Lung (tissue), 12 donors: ENCODE measurements around the gene GTF2I. TPM values are rescaled to one million over a fixed set of nuclear protein-coding genes. Genes with fewer than 3 reads are reported as not detected.

ENCODE experiments used
- ATAC-seq: fragments of 200-7000 bp; cut with Tn5 transposase; one replicate; pipeline ENCODE4 v1.9.1; 2020; ENCODE audit warnings: moderate number of reproducible peaks; ENCODE audit not compliant: insufficient read depth, low FRiP score
- DNase-seq, 3 donors: peaks; one replicate each; pipeline ENCODE4 v3.0.0-alpha.2; 2013 to 2017
- H3K27ac ChIP-seq, 2 donors: one replicate each; pipeline ENCODE4 v1.5.1; 2013; ENCODE audit warnings: mild to moderate bottlenecking in 2 of 2, moderate library complexity in 2 of 2, control low read depth in 1 of 2, inconsistent platforms in 1 of 2, low read depth in 1 of 2, low read length in 1 of 2
- H3K27me3 ChIP-seq, 3 donors: one replicate each; pipeline ENCODE4 v1.5.1; 2013; ENCODE audit warnings: low read length in 2 of 3; ENCODE audit not compliant: control insufficient read depth in 3 of 3, insufficient read depth in 3 of 3
- H3K36me3 ChIP-seq, 4 donors: one replicate each; pipeline ENCODE4 v1.5.1; 2013; ENCODE audit warnings: low read length in 4 of 4, mild to moderate bottlenecking in 1 of 4, moderate library complexity in 1 of 4; ENCODE audit not compliant: control insufficient read depth in 4 of 4, insufficient read depth in 4 of 4
- H3K4me1 ChIP-seq, 5 donors: one replicate each; pipeline ENCODE4 v1.5.1; 2013; ENCODE audit warnings: low read length in 5 of 5, mild to moderate bottlenecking in 2 of 5, moderate library complexity in 1 of 5; ENCODE audit not compliant: control insufficient read depth in 5 of 5, insufficient read depth in 5 of 5
- H3K4me3 ChIP-seq: one replicate; pipeline ENCODE4 v1.5.1; 2013; ENCODE audit warnings: mild to moderate bottlenecking, control low read depth, moderate library complexity
- H3K9ac ChIP-seq, 2 donors: one replicate each; pipeline ENCODE4 v1.5.1; 2013; ENCODE audit warnings: low read length in 2 of 2, control low read depth in 1 of 2; ENCODE audit not compliant: insufficient read depth in 1 of 2
- H3K9me3 ChIP-seq, 4 donors: one replicate each; pipeline ENCODE4 v1.5.1; 2013; ENCODE audit warnings: low read length in 3 of 4, mild to moderate bottlenecking in 1 of 4, moderate library complexity in 1 of 4; ENCODE audit not compliant: control insufficient read depth in 4 of 4, insufficient read depth in 3 of 4
- WGBS, 2 donors: extraction: QIAGEN DNeasy Blood & Tissue Kit; methylation state at CpG; one replicate each; pipeline ENCODE4 v1.1.7; 2013; 5-methylcytosine and 5-hydroxymethylcytosine counted together
- polyA plus RNA-seq, 2 donors: library from polyadenylated mRNA; stranded (reverse); fragments of 200-250 nt; gene quantifications; one replicate each; pipeline ENCODE4 v1.2.1, GENCODE V29; 2013
- total RNA-seq, 2 donors: library from RNA; depleted of rRNA in 1 of 2; stranded (reverse); fragments of >200 nt in 1 of 2; gene quantifications; one replicate each; pipeline ENCODE4 v1.2.1, GENCODE V29; 2014 to 2021
- TF ChIP-seq, protein P1 (sequence below): IDR thresholded peaks from 2 replicates; pipeline ENCODE4 v1.5.1; 2012; ENCODE audit warnings: mild to moderate bottlenecking; ENCODE audit errors: control extremely low read depth, extremely low read depth
- donor health status: control.
- donor health status: control.
- donor health status: Bipolar disorder and iron deficiency.
- donor health status: healthy.
- donor health status: DM: yes; HTN: yes; CAD: no.

The GTF2I gene
- total and polyA plus RNA-seq, 4 donors: 27.7 to 353 (median 138) TPM

DNA sequence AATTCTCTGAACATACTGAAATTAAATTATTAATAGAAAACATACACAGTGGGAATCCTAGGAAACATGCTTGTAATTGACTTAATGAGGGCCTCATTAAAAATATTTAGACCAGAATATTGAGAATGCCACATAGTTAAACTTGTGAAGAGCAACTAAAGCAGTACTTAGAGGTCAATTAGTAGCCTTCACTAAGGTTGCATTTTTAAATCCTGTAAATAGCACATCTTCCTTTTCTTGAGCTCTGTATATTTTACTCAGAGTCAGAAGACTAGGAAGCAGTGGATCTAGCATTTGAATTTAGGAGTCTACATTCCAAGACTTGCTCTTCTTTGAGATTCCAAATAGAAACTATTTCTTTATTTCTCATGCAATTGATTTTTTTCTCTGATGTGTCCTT is 56.0 kb downstream of the GTF2I start:
- Histone ChIP-seq H3K27ac (no peak overlapping the region), H3K36me3 (peaks cover 15 to 56% (median 42%) of the 10 kb centered on the region in 4 donors), H3K4me1 (no peaks in the 10 kb centered on the region), H3K27me3 (no peaks in the 10 kb centered on the region), H3K9ac (no peak overlapping the region), H3K9me3 (peaks cover 0 to 5% (median 4%) of the 10 kb centered on the region in 4 donors), H3K4me3 (no peak overlapping the region)
- ATAC-seq (no peak), DNase-seq (no peak)
- TF ChIP-seq, protein P1, sequence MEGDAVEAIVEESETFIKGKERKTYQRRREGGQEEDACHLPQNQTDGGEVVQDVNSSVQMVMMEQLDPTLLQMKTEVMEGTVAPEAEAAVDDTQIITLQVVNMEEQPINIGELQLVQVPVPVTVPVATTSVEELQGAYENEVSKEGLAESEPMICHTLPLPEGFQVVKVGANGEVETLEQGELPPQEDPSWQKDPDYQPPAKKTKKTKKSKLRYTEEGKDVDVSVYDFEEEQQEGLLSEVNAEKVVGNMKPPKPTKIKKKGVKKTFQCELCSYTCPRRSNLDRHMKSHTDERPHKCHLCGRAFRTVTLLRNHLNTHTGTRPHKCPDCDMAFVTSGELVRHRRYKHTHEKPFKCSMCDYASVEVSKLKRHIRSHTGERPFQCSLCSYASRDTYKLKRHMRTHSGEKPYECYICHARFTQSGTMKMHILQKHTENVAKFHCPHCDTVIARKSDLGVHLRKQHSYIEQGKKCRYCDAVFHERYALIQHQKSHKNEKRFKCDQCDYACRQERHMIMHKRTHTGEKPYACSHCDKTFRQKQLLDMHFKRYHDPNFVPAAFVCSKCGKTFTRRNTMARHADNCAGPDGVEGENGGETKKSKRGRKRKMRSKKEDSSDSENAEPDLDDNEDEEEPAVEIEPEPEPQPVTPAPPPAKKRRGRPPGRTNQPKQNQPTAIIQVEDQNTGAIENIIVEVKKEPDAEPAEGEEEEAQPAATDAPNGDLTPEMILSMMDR: no peak

DNA sequence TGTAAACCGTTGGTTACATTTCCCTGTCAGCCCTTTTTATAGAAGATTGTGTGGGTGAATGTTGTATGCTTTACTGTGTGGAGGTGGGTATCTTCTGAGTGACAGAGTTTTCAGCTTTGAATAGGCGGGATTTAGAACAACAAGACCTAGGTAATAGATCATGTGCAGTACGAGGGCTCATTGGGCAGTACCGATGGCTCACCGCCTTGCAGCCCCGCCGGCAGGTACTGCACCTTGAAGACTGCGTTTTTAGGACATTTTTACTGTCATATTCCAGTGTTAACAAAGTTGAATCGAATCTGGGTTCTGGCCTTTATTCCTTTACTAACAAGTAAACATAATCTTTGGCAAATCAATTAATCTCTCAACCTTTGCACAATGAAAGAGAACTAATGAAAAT is 60.4 kb downstream of the GTF2I start:
- TF ChIP-seq, protein P1: no peak
- Histone ChIP-seq H3K36me3 (peaks cover 13 to 46% (median 26%) of the 10 kb centered on the region in 4 donors), H3K9ac (no peak overlapping the region), H3K4me1 (no peaks in the 10 kb centered on the region), H3K27me3 (no peaks in the 10 kb centered on the region), H3K4me3 (no peak overlapping the region), H3K9me3 (peaks cover 0 to 5% (median 4%) of the 10 kb centered on the region in 4 donors), H3K27ac (no peak overlapping the region)
- WGBS, 2 donors: 93 to 95% methylated on average over 9 of the region's 9 CpGs
- ATAC-seq: no peak
- no peak for DNase-seq

DNA sequence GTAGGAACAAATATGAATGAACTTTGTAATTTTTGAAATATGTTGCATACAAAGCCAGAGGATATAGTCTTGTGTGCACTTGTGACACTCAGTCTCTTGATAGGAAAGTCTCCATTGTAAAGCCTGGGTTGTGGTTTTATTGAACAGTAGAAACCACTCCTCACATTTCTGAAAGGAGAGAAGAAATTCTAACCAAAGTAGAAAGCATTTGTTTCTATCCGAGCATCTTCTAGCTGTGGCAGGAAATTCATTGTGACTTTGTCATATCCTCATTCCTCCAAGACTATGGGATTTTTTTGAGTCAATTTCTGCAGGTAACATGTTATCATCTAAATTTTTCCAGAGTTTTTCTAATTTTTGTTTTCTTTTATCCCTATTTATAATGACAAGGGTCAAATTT is 60.8 kb downstream of the GTF2I start:
- no peak overlapping the region for H3K9ac ChIP-seq
- WGBS, 2 donors: 75 to 94% methylated on average over 1 of the region's 1 CpG
- DNase-seq: no peak
- H3K36me3 ChIP-seq: peaks cover 13 to 44% (median 24%) of the 10 kb centered on the region in 4 donors
- no peak overlapping the region for H3K4me3 ChIP-seq
- peaks cover 0 to 4% (median 4%) of the 10 kb centered on the region in 4 donors for H3K9me3 ChIP-seq
- H3K4me1 ChIP-seq: no peaks in the 10 kb centered on the region
- TF ChIP-seq, protein P1: no peak
- no peaks in the 10 kb centered on the region for H3K27me3 ChIP-seq
- no peak overlapping the region for H3K27ac ChIP-seq
- ATAC-seq: no peak

DNA sequence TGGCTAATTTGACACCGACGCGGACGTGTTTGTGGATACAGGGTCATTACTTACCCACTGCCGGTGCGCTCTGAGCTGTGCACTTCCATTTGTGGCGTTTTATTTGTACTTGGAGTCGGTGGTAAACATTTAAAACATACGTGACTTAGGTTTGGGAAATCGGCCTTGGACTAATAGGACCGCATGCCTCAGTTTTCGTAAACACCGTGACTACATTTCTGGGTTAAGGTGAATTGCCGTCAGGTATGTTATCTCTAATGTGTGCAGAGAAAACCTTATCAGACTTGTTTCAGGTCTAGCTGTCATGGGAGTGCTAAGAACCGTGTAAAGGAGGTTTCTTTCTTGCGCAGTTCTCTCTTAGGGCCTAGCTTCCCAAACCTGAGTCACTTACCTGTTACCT is 64.6 kb downstream of the GTF2I start:
- H3K27ac ChIP-seq: no peak overlapping the region
- no peaks in the 10 kb centered on the region for H3K9me3 ChIP-seq
- H3K9ac ChIP-seq: no peak overlapping the region
- ATAC-seq (no peak), DNase-seq (no peak)
- H3K4me1 ChIP-seq: peaks cover 0 to 2% (median 0%) of the 10 kb centered on the region in 5 donors
- H3K27me3 ChIP-seq: no peaks in the 10 kb centered on the region
- TF ChIP-seq, protein P1: no peak
- peaks cover 13 to 26% (median 17%) of the 10 kb centered on the region in 4 donors for H3K36me3 ChIP-seq
- 93 to 95% methylated on average over 16 of the region's 16 CpGs for WGBS, 2 donors
- H3K4me3 ChIP-seq: no peak overlapping the region
